ENCODE data around the gene HOXC11.
A peak's percentile ranks its signal among the peaks of the same experiment; 100 is the strongest.

Gene HOXC11

GRCh38 chr12:53955036-53955775 is 17.7 kb upstream of the HOXC11 start:
- Histone ChIP-seq H3K27me3 (ENCODE audit: control insufficient read depth, insufficient read depth, low read length) (peaks cover 99% of the 10 kb centered on the region), H3K9me3 (ENCODE audit: control insufficient read depth, insufficient read depth, low read length) (no peaks in the 10 kb centered on the region), H3K9ac (ENCODE audit: low read depth, low read length) (no peak overlapping the region), H3K4me1 (ENCODE audit: control insufficient read depth, insufficient read depth, low read length) (no peaks in the 10 kb centered on the region), H3K4me3 (ENCODE audit: low read depth, low read length) (peak overlapping the region; percentile 22), H3K36me3 (ENCODE audit: control insufficient read depth, insufficient read depth, low read length) (no peaks in the 10 kb centered on the region)

- Histone ChIP-seq H3K36me3 (ENCODE audit: control insufficient read depth, insufficient read depth, low read length) (no peaks in the 10 kb centered on the region), H3K4me1 (ENCODE audit: control insufficient read depth, insufficient read depth, low read length) (no peaks in the 10 kb centered on the region), H3K27me3 (ENCODE audit: control insufficient read depth, insufficient read depth, low read length) (peaks cover 99% of the 10 kb centered on the region), H3K9ac (ENCODE audit: low read depth, low read length) (no peak overlapping the region), H3K9me3 (ENCODE audit: control insufficient read depth, insufficient read depth, low read length) (no peaks in the 10 kb centered on the region), H3K4me3 (ENCODE audit: low read depth, low read length) (peak overlapping the region; percentile 22)
Observed at GRCh38 chr12:53955776-53956250, 17.1 kb upstream of the HOXC11 start.

- Histone ChIP-seq H3K9me3 (ENCODE audit: control insufficient read depth, insufficient read depth, low read length) (no peaks in the 10 kb centered on the region), H3K36me3 (ENCODE audit: control insufficient read depth, insufficient read depth, low read length) (no peaks in the 10 kb centered on the region), H3K4me3 (ENCODE audit: low read depth, low read length) (peak overlapping the region; percentile 22), H3K4me1 (ENCODE audit: control insufficient read depth, insufficient read depth, low read length) (no peaks in the 10 kb centered on the region), H3K9ac (ENCODE audit: low read depth, low read length) (no peak overlapping the region), H3K27me3 (ENCODE audit: control insufficient read depth, insufficient read depth, low read length) (peaks cover 99% of the 10 kb centered on the region)
Observed at GRCh38 chr12:53956251-53956887, 16.6 kb upstream of the HOXC11 start.

- Histone ChIP-seq H3K4me3 (ENCODE audit: low read depth, low read length) (no peak overlapping the region), H3K4me1 (ENCODE audit: control insufficient read depth, insufficient read depth, low read length) (no peaks in the 10 kb centered on the region), H3K27me3 (ENCODE audit: control insufficient read depth, insufficient read depth, low read length) (peaks cover 99% of the 10 kb centered on the region), H3K36me3 (ENCODE audit: control insufficient read depth, insufficient read depth, low read length) (no peaks in the 10 kb centered on the region), H3K9ac (ENCODE audit: low read depth, low read length) (no peak overlapping the region), H3K9me3 (ENCODE audit: control insufficient read depth, insufficient read depth, low read length) (no peaks in the 10 kb centered on the region)
Observed at GRCh38 chr12:53956914-53957536, 15.9 kb upstream of the HOXC11 start.

GRCh38 chr12:53958128-53958527 is 14.8 kb upstream of the HOXC11 start:
- H3K27me3 ChIP-seq (ENCODE audit: control insufficient read depth, insufficient read depth, low read length): peaks cover 99% of the 10 kb centered on the region
- H3K9me3 ChIP-seq (ENCODE audit: control insufficient read depth, insufficient read depth, low read length): no peaks in the 10 kb centered on the region
- H3K9ac ChIP-seq (ENCODE audit: low read depth, low read length): no peak overlapping the region
- no peaks in the 10 kb centered on the region for H3K4me1 ChIP-seq (ENCODE audit: control insufficient read depth, insufficient read depth, low read length)
- H3K4me3 ChIP-seq (ENCODE audit: low read depth, low read length): peak overlapping the region; percentile 26
- H3K36me3 ChIP-seq (ENCODE audit: control insufficient read depth, insufficient read depth, low read length): no peaks in the 10 kb centered on the region

- Histone ChIP-seq H3K27me3 (ENCODE audit: control insufficient read depth, insufficient read depth, low read length) (peaks cover 99% of the 10 kb centered on the region), H3K4me3 (ENCODE audit: low read depth, low read length) (peak overlapping the region; percentile 13), H3K4me1 (ENCODE audit: control insufficient read depth, insufficient read depth, low read length) (no peaks in the 10 kb centered on the region), H3K36me3 (ENCODE audit: control insufficient read depth, insufficient read depth, low read length) (no peaks in the 10 kb centered on the region), H3K9me3 (ENCODE audit: control insufficient read depth, insufficient read depth, low read length) (no peaks in the 10 kb centered on the region), H3K9ac (ENCODE audit: low read depth, low read length) (no peak overlapping the region)
Observed at GRCh38 chr12:53959314-53959713, 13.6 kb upstream of the HOXC11 start.

GRCh38 chr12:53960187-53961024 is 12.5 kb upstream of the HOXC11 start:
- peaks cover 100% of the 10 kb centered on the region for H3K27me3 ChIP-seq (ENCODE audit: control insufficient read depth, insufficient read depth, low read length)
- no peaks in the 10 kb centered on the region for H3K36me3 ChIP-seq (ENCODE audit: control insufficient read depth, insufficient read depth, low read length)
- H3K9ac ChIP-seq (ENCODE audit: low read depth, low read length): no peak overlapping the region
- peak overlapping the region; percentile 11 for H3K4me3 ChIP-seq (ENCODE audit: low read depth, low read length)
- no peaks in the 10 kb centered on the region for H3K4me1 ChIP-seq (ENCODE audit: control insufficient read depth, insufficient read depth, low read length)
- H3K9me3 ChIP-seq (ENCODE audit: control insufficient read depth, insufficient read depth, low read length): no peaks in the 10 kb centered on the region

- H3K9me3 ChIP-seq (ENCODE audit: control insufficient read depth, insufficient read depth, low read length): no peaks in the 10 kb centered on the region
- peaks cover 100% of the 10 kb centered on the region for H3K27me3 ChIP-seq (ENCODE audit: control insufficient read depth, insufficient read depth, low read length)
- H3K9ac ChIP-seq (ENCODE audit: low read depth, low read length): no peak overlapping the region
- no peaks in the 10 kb centered on the region for H3K36me3 ChIP-seq (ENCODE audit: control insufficient read depth, insufficient read depth, low read length)
- H3K4me3 ChIP-seq (ENCODE audit: low read depth, low read length): peak overlapping the region; percentile 13
- no peaks in the 10 kb centered on the region for H3K4me1 ChIP-seq (ENCODE audit: control insufficient read depth, insufficient read depth, low read length)
Observed at GRCh38 chr12:53961025-53961761, 11.7 kb upstream of the HOXC11 start.

GRCh38 chr12:53963005-53963404 is 9.9 kb upstream of the HOXC11 start:
- H3K36me3 ChIP-seq (ENCODE audit: control insufficient read depth, insufficient read depth, low read length): no peaks in the 10 kb centered on the region
- no peak overlapping the region for H3K9ac ChIP-seq (ENCODE audit: low read depth, low read length)
- peaks cover 100% of the 10 kb centered on the region for H3K27me3 ChIP-seq (ENCODE audit: control insufficient read depth, insufficient read depth, low read length)
- no peaks in the 10 kb centered on the region for H3K9me3 ChIP-seq (ENCODE audit: control insufficient read depth, insufficient read depth, low read length)
- no peaks in the 10 kb centered on the region for H3K4me1 ChIP-seq (ENCODE audit: control insufficient read depth, insufficient read depth, low read length)
- no peak overlapping the region for H3K4me3 ChIP-seq (ENCODE audit: low read depth, low read length)

GRCh38 chr12:53963434-53964314 is 9.3 kb upstream of the HOXC11 start:
- no peak overlapping the region for H3K9ac ChIP-seq (ENCODE audit: low read depth, low read length)
- H3K27me3 ChIP-seq (ENCODE audit: control insufficient read depth, insufficient read depth, low read length): peaks cover 100% of the 10 kb centered on the region

More at GRCh38 chr12:53963434-53964314, 9.3 kb upstream of the HOXC11 start:
- H3K4me3 ChIP-seq (ENCODE audit: low read depth, low read length): peak overlapping the region; percentile 18
- H3K4me1 ChIP-seq (ENCODE audit: control insufficient read depth, insufficient read depth, low read length): no peaks in the 10 kb centered on the region
- no peaks in the 10 kb centered on the region for H3K9me3 ChIP-seq (ENCODE audit: control insufficient read depth, insufficient read depth, low read length)
- H3K36me3 ChIP-seq (ENCODE audit: control insufficient read depth, insufficient read depth, low read length): no peaks in the 10 kb centered on the region

All from iPS-15b (cell line).